ENCODE results near the gene GDAP2. TPM values are rescaled to one million over a fixed set of nuclear protein-coding genes. Genes with fewer than 3 reads are reported as not detected.
A peak's percentile ranks its signal among the peaks of the same experiment; 100 is the strongest.

The GDAP2 gene, protein sequence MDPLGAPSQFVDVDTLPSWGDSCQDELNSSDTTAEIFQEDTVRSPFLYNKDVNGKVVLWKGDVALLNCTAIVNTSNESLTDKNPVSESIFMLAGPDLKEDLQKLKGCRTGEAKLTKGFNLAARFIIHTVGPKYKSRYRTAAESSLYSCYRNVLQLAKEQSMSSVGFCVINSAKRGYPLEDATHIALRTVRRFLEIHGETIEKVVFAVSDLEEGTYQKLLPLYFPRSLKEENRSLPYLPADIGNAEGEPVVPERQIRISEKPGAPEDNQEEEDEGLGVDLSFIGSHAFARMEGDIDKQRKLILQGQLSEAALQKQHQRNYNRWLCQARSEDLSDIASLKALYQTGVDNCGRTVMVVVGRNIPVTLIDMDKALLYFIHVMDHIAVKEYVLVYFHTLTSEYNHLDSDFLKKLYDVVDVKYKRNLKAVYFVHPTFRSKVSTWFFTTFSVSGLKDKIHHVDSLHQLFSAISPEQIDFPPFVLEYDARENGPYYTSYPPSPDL
- 32.4 TPM for total RNA-seq
- long read RNA-seq, full-length matches to known transcripts, result 7 of 13 reads
- long read RNA-seq, partial matches to known transcripts, result 3 of 13 reads
- long read RNA-seq, other reads (novel, unspliced or antisense), result 3 of 13 reads

DNA sequence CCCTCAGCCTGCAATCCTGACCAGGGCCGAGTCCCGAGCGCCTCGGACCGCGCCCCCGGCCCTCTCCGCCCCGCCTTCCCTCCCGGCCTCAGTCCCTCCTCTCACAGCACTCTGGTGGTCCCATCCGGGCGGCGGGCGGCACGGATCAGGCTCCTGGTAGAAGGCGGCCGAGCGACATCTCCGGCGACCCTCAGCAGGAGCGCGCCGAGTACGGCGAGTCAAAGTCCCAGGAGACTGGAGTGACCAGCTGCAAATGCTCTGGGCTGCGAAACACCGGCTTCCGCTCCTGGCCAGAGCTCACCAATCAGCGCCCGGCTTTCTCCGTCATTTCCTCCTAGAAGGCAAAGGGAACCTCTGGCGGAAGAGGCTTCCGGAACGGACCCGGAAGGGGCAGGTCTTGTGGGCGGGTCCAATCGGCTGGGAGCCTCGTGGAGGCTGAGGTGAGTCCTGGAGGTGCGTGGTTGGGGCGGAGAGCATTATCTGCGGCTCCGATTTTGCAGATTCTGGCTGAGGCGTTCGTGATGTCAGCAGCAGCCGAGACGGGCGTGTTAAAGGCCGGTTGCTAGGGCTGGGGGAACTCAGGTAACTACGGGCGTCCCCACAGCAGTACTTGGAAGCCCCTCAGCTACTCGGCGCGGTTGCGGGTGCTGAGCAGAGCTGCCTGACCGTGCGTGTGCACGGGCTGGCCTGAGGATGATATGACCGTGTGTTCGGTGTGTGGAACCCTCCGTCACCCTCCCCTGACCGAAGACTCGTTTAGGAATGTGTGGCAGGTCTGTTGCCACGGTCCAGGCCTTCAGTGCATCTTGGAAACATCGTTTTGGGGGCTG, at the start of gene GDAP2, which contains the start of gene WDR3:
Gene GDAP2, minus strand, starts transcription at position 279 of the 830 bp plus-strand sequence. CDS start 9,264 bp downstream, outside the sequence.
Gene WDR3, plus strand, starts transcription at position 397 of the 830 bp plus-strand sequence. CDS start 3,581 bp downstream, outside the sequence.
- H3K4me1 ChIP-seq, result peaks cover 33% of the 10 kb centered on the region
- ATAC-seq, result peak; percentile 98

DNA sequence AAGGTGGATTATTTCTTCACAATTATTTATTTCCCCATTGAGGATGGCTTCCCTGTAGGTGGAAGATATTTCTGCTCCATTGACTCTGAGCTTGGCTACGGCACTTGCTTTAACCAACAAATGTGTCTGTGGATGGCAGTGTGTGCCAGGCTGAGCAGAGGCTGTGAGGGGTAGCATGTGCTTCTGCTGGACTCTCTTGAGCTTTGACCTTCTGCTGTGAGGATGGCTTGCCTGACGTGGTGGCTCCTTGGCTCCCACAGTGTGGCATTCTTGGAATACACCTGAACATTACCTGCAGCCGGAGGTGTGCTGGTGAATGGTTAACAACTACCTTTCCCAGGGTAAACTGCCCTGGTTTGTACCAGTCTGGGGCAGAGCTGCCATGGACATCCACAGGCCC, 47.0 kb upstream of the GDAP2 start:
- Histone ChIP-seq H3K27me3 (peaks cover 5% of the 10 kb centered on the region), H3K4me1 (no peaks in the 10 kb centered on the region), H3K27ac (no peak overlapping the region), H3K9me3 (no peaks in the 10 kb centered on the region), H3K4me3 (no peak overlapping the region), H3K36me3 (no peaks in the 10 kb centered on the region)
- no peak for DNase-seq
- ATAC-seq, result no peak
- TF ChIP-seq, protein P1, sequence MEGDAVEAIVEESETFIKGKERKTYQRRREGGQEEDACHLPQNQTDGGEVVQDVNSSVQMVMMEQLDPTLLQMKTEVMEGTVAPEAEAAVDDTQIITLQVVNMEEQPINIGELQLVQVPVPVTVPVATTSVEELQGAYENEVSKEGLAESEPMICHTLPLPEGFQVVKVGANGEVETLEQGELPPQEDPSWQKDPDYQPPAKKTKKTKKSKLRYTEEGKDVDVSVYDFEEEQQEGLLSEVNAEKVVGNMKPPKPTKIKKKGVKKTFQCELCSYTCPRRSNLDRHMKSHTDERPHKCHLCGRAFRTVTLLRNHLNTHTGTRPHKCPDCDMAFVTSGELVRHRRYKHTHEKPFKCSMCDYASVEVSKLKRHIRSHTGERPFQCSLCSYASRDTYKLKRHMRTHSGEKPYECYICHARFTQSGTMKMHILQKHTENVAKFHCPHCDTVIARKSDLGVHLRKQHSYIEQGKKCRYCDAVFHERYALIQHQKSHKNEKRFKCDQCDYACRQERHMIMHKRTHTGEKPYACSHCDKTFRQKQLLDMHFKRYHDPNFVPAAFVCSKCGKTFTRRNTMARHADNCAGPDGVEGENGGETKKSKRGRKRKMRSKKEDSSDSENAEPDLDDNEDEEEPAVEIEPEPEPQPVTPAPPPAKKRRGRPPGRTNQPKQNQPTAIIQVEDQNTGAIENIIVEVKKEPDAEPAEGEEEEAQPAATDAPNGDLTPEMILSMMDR (IDR thresholded peaks at IDR 0.05), result no peak
- intact Hi-C loops (cut with DNase I), result no loop called here

More for the DNA sequence above, at the start of gene GDAP2, which contains the start of gene WDR3:
- H3K27me3 ChIP-seq, result no peaks in the 10 kb centered on the region
- H3K9me3 ChIP-seq, result no peaks in the 10 kb centered on the region
- peak within 1 kb of the TSS; percentile 89 for H3K4me3 ChIP-seq
- peak within 1 kb of the TSS; percentile 90 for H3K27ac ChIP-seq
- DNase-seq, result peak; percentile 98
- peaks cover 3% of the 10 kb centered on the region for H3K36me3 ChIP-seq
- intact Hi-C loops (cut with DNase I), result no loop called here
- TF ChIP-seq, protein P1 (IDR thresholded peaks at IDR 0.05), result no peak

DNA sequence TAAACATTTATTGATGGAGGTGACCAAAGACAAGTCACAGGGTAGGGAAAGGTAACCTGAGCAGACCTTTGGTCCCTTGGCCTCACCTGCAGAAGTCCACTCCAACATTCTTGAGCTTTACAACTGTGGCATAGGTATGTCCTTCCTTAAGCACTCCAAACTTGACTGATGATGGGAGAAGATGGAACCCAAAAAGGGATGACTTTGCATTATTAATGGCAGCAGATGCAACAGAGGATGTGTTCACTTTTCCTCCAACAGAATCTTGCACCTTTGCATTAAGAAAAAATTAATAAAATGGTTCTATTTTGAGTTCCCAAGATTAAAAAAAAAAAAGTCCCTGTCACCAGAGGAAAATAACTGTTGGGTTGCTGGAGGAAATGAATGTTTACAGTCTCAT, 42.4 kb upstream of the GDAP2 start:
- H3K27ac ChIP-seq, result no peak overlapping the region
- ATAC-seq (no peak), DNase-seq (no peak)
- no peak overlapping the region for H3K4me3 ChIP-seq
- H3K4me1 ChIP-seq, result no peaks in the 10 kb centered on the region
- no peaks in the 10 kb centered on the region for H3K36me3 ChIP-seq
- no peaks in the 10 kb centered on the region for H3K27me3 ChIP-seq
- H3K9me3 ChIP-seq, result no peaks in the 10 kb centered on the region
- intact Hi-C loops (cut with DNase I), result no loop called here
- TF ChIP-seq, protein P1 (IDR thresholded peaks at IDR 0.05), result no peak

DNA sequence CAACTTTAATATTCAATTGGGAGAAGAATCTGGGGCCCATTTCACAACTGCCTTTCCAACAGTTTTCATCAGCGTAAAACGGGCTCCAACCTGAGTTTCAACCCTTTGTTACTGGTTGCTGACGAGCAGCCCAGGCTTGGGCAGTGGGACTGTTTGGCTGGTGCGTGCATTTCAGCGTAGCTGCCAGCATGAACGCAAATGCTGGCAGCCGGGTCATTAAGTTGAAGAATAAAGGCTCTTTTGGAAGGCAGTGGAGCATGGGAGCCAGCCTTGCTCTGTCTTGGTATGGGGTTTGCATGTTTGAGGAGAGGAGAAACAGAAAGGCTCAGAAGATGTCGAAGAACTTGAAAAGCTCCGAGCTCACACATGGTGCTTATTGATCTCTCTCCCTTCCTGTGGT, 40.8 kb upstream of the GDAP2 start:
- intact Hi-C loops (cut with DNase I), result no loop called here
- DNase-seq (no peak), ATAC-seq (no peak)
- Histone ChIP-seq H3K27ac (no peak overlapping the region), H3K9me3 (no peaks in the 10 kb centered on the region), H3K36me3 (no peaks in the 10 kb centered on the region), H3K27me3 (no peaks in the 10 kb centered on the region), H3K4me1 (no peaks in the 10 kb centered on the region), H3K4me3 (no peak overlapping the region)
- TF ChIP-seq, protein P1 (IDR thresholded peaks at IDR 0.05), result no peak

DNA sequence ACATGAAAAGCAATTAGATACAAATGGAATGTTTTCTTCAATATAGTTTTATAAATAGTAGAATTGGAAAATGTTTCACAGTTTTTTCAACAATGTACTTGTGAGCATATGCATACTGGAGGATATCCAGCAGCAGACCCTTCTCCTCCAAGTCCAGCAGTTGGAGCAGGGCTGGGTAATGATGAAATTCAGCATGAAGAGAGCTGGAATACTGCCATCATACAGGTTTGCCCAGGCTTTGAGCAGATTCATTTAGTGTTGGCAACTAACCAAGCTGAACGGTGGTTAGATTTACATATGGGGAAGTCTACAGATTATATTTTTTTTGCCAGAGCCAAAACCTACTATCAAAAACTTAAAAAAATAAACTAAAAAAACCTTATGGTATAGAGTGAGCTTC, 38.5 kb upstream of the GDAP2 start:
- Histone ChIP-seq H3K4me3 (no peak overlapping the region), H3K9me3 (no peaks in the 10 kb centered on the region), H3K4me1 (no peaks in the 10 kb centered on the region), H3K27ac (no peak overlapping the region), H3K36me3 (no peaks in the 10 kb centered on the region), H3K27me3 (no peaks in the 10 kb centered on the region)
- peak; percentile 32 for ATAC-seq
- intact Hi-C loops (cut with DNase I), result no loop called here
- TF ChIP-seq, protein P1 (IDR thresholded peaks at IDR 0.05), result no peak
- DNase-seq, result no peak

All from upper lobe of right lung (tissue), 1 donor.